HCT116 (cell line): ENCODE results near the gene STX16.

Source experiments
- CBX3 ChIP-seq: IDR thresholded peaks from 2 replicates; pipeline ENCODE4 v1.6.1; 2012; ENCODE audit warnings: low read depth
- CTCF ChIP-seq, 3 experiments: fragments of 200-600 bp in 1 of 3; sonication (generic) in 1 of 3; IDR thresholded peaks in 2 of 3; conservative IDR thresholded peaks in 1 of 3; 2 replicates each; pipeline ENCODE4 v1.5.1; 2012 to 2017; ENCODE audit warnings: low read depth in 2 of 3, low read length in 2 of 3, antibody characterized with exemption in 1 of 3, borderline replicate concordance in 1 of 3, control low read depth in 1 of 3, mild to moderate bottlenecking in 1 of 3, mixed read lengths in 1 of 3, mixed run types in 1 of 3, moderate library complexity in 1 of 3; ENCODE audit not compliant: insufficient read depth in 1 of 3
- EZH2 ChIP-seq: fragments of 200-600 bp; sonication (generic); IDR thresholded peaks from 2 replicates; pipeline ENCODE4 v1.6.1; 2017; ENCODE audit warnings: antibody characterized with exemption, mixed run types
- JUND ChIP-seq: IDR thresholded peaks from 2 replicates; pipeline ENCODE4 v1.6.1; 2012
- POLR2A ChIP-seq: IDR thresholded peaks from 2 replicates; pipeline ENCODE4 v1.7.0; 2011; ENCODE audit warnings: borderline replicate concordance; ENCODE audit not compliant: insufficient read depth, insufficient read length; ENCODE audit errors: extremely low read depth
- REST ChIP-seq: IDR thresholded peaks from 2 replicates; pipeline ENCODE4 v1.6.1; 2012; ENCODE audit warnings: low read depth
- SIN3A ChIP-seq: IDR thresholded peaks from 2 replicates; pipeline ENCODE4 v1.6.1; 2012; ENCODE audit warnings: low read depth
- YY1 ChIP-seq: IDR thresholded peaks from 2 replicates; pipeline ENCODE4 v1.6.1; 2011; ENCODE audit warnings: low read length, low read depth, moderate library complexity, mild to moderate bottlenecking; ENCODE audit not compliant: insufficient replicate concordance; ENCODE audit errors: extremely low read depth
- TF ChIP-seq, protein P1 (sequence below): IDR thresholded peaks from 2 replicates; pipeline ENCODE4 v1.6.1; 2012
- TF ChIP-seq, protein P2 (sequence below): IDR thresholded peaks from 2 replicates; pipeline ENCODE4 v1.6.1; 2012

DNA sequence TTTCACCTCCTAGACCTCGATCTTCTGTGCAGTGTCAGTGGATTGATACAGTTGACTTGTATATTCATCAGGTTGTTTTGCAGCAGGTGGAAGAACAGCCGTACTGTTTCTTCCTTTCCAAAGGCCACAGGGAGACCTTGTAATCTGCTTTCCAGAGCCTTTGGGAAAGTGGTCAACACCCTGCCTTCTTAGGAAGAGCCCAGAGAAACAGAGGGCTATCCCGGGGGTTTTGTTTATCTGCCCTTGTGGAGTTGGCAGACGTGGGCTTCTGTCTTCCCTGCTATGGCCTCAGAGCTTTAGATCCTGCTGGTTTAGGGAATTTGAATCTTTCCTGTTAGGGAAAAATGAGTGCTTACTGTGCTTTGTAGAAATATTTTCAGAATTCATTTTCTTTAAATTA is 19.6 kb downstream of the STX16 start:
- TF ChIP-seq CTCF (IDR thresholded peaks at IDR 0.05 in 2 of 3, conservative IDR thresholded peaks at IDR 0.05 in 1 of 3; ENCODE audit: borderline replicate concordance in 1 of 3, insufficient read depth in 1 of 3, low read depth in 2 of 3, low read length in 2 of 3) (no peak), JUND (no peak), SIN3A (no peak), YY1 (no peak), POLR2A (no peak), EZH2 (no peak), REST (no peak), CBX3 (no peak)
- TF ChIP-seq, protein P1, sequence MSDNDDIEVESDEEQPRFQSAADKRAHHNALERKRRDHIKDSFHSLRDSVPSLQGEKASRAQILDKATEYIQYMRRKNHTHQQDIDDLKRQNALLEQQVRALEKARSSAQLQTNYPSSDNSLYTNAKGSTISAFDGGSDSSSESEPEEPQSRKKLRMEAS = no peak
- TF ChIP-seq, protein P2, sequence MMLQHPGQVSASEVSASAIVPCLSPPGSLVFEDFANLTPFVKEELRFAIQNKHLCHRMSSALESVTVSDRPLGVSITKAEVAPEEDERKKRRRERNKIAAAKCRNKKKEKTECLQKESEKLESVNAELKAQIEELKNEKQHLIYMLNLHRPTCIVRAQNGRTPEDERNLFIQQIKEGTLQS = no peak
